Neural cell (in vitro differentiated cells): Measurements from ENCODE around the gene GNG13. TPM values are rescaled to one million over a fixed set of nuclear protein-coding genes. Genes with fewer than 3 reads are reported as not detected.

Experiments used
- H2AFZ ChIP-seq: fragments of 200-600, 300-800 bp; sonication (generic), shearing (Covaris generic); 2 replicates; pipeline ENCODE4 v1.6.0; 2014; ENCODE audit warnings: low read depth, mild to moderate bottlenecking, antibody characterized with exemption, low read length, moderate library complexity
- H3F3A ChIP-seq: fragments of 200-600 bp; shearing (Covaris generic); 2 replicates; pipeline ENCODE4 v1.6.1; 2016; ENCODE audit warnings: mild to moderate bottlenecking, moderate library complexity, mixed read lengths, antibody characterized with exemption, low read length; ENCODE audit not compliant: insufficient read depth, poor library complexity, severe bottlenecking
- H3K27ac ChIP-seq: fragments of 200-600, 300-800 bp; sonication (generic), shearing (Covaris generic); 2 replicates; pipeline ENCODE4 v1.5.1; 2014; ENCODE audit warnings: mild to moderate bottlenecking, low read length, moderate library complexity
- H3K27me3 ChIP-seq: fragments of 300-800, 200-600 bp; sonication (generic), shearing (Covaris generic); 2 replicates; pipeline ENCODE4 v1.6.0; 2014; ENCODE audit warnings: mild to moderate bottlenecking, low read depth, low read length, moderate library complexity; ENCODE audit not compliant: insufficient read depth
- H3K36me3 ChIP-seq: fragments of 300-800, 200-600 bp; sonication (generic), shearing (Covaris generic); 2 replicates; pipeline ENCODE4 v1.5.1; 2014; ENCODE audit warnings: mild to moderate bottlenecking, antibody characterized with exemption, low read length, moderate library complexity; ENCODE audit not compliant: insufficient read depth
- H3K4me2 ChIP-seq: fragments of 300-800, 200-600 bp; sonication (generic), shearing (Covaris generic); 2 replicates; pipeline ENCODE4 v1.6.0; 2014; ENCODE audit warnings: mild to moderate bottlenecking, low read length
- H3K4me3 ChIP-seq: fragments of 300-800, 200-600 bp; sonication (generic), shearing (Covaris generic); 2 replicates; pipeline ENCODE4 v1.5.1; 2014; ENCODE audit warnings: mild to moderate bottlenecking, low read length, moderate library complexity
- H3K79me2 ChIP-seq: fragments of 200-600 bp; shearing (Covaris generic); replicated peaks from 2 replicates; pipeline ENCODE4 v1.6.0; 2014; ENCODE audit warnings: mild to moderate bottlenecking, low read length, moderate library complexity; ENCODE audit not compliant: insufficient read depth
- H3K9ac ChIP-seq: fragments of 300-800, 200-600 bp; sonication (generic), shearing (Covaris generic); 2 replicates; pipeline ENCODE4 v1.6.1; 2016; ENCODE audit warnings: mild to moderate bottlenecking, low read length, mixed read lengths
- H3K9me2 ChIP-seq: fragments of 200-600 bp; shearing (Covaris generic); 2 replicates; pipeline ENCODE4 v1.6.1; 2016; ENCODE audit warnings: mild to moderate bottlenecking, low read length, mixed read lengths; ENCODE audit not compliant: insufficient read depth
- H3K9me3 ChIP-seq: fragments of 200-600, 300-800 bp; sonication (generic), shearing (Covaris generic); 2 replicates; pipeline ENCODE4 v1.6.1; 2016; ENCODE audit warnings: mild to moderate bottlenecking, mixed run types, low read length, moderate library complexity, mixed read lengths
- H4K20me1 ChIP-seq: fragments of 200-600 bp; shearing (Covaris generic); 2 replicates; pipeline ENCODE4 v1.6.1; 2016; ENCODE audit warnings: mild to moderate bottlenecking, mixed run types; ENCODE audit not compliant: insufficient read depth
- EP300 ChIP-seq: fragments of 450-650 bp; conservative IDR thresholded peaks from 2 replicates; pipeline ENCODE4 v1.6.1; 2014; ENCODE audit warnings: antibody characterized with exemption, mild to moderate bottlenecking, moderate library complexity; ENCODE audit not compliant: poor library complexity, severe bottlenecking
- EZH2 ChIP-seq: fragments of 200-600, 300-800 bp; shearing (Covaris generic), sonication (generic); IDR thresholded peaks from 2 replicates; pipeline ENCODE4 v1.6.1; 2014; ENCODE audit warnings: antibody characterized with exemption, low read length, borderline replicate concordance, mild to moderate bottlenecking; ENCODE audit not compliant: insufficient read depth, poor library complexity, severe bottlenecking
- MXI1 ChIP-seq: fragments of 450-650 bp; conservative IDR thresholded peaks from 2 replicates; pipeline ENCODE4 v1.6.1; 2014; ENCODE audit warnings: antibody characterized with exemption, mild to moderate bottlenecking; ENCODE audit not compliant: poor library complexity, severe bottlenecking
- POLR2AphosphoS5 ChIP-seq: IDR thresholded peaks from 2 replicates; pipeline ENCODE4 v1.6.1; 2012
- RAD21 ChIP-seq: fragments of 450-650 bp; conservative IDR thresholded peaks from 2 replicates; pipeline ENCODE4 v1.6.1; 2014; ENCODE audit warnings: antibody characterized with exemption, mild to moderate bottlenecking, moderate library complexity
- SMC3 ChIP-seq: fragments of 450-650 bp; conservative IDR thresholded peaks from 2 replicates; pipeline ENCODE4 v1.6.1; 2014; ENCODE audit warnings: antibody characterized with exemption, mild to moderate bottlenecking, moderate library complexity; ENCODE audit not compliant: poor library complexity
- TAF1 ChIP-seq: IDR thresholded peaks from 2 replicates; pipeline ENCODE4 v1.6.1; 2012; ENCODE audit warnings: low read depth
- polyA plus RNA-seq: library from polyadenylated mRNA; depleted of rRNA; stranded (reverse); fragments of >200 nt; gene quantifications from 2 replicates; pipeline ENCODE4 v1.2.3, GENCODE V29; 2014
- TF ChIP-seq, protein P1 (sequence below): IDR thresholded peaks from 2 replicates; pipeline ENCODE4 v1.6.1; 2012; ENCODE audit warnings: borderline replicate concordance
- TF ChIP-seq, protein P2 (sequence below): fragments of 450-650 bp; IDR thresholded peaks from 2 replicates; pipeline ENCODE4 v1.5.1; 2014; ENCODE audit warnings: antibody characterized with exemption, mild to moderate bottlenecking, moderate library complexity; ENCODE audit not compliant: poor library complexity, severe bottlenecking

GNG13 gene
- polyA plus RNA-seq, 1 donor from 2014 or later: not detected

GRCh38 chr16:779561-779960 is 21.0 kb downstream of the GNG13 start:
- Histone ChIP-seq H3K9me3 (no peaks in the 10 kb centered on the region), H3F3A (no peaks in the 10 kb centered on the region)
- TF ChIP-seq RAD21 (no peak), EP300 (no peak)
- TF ChIP-seq, protein P1, sequence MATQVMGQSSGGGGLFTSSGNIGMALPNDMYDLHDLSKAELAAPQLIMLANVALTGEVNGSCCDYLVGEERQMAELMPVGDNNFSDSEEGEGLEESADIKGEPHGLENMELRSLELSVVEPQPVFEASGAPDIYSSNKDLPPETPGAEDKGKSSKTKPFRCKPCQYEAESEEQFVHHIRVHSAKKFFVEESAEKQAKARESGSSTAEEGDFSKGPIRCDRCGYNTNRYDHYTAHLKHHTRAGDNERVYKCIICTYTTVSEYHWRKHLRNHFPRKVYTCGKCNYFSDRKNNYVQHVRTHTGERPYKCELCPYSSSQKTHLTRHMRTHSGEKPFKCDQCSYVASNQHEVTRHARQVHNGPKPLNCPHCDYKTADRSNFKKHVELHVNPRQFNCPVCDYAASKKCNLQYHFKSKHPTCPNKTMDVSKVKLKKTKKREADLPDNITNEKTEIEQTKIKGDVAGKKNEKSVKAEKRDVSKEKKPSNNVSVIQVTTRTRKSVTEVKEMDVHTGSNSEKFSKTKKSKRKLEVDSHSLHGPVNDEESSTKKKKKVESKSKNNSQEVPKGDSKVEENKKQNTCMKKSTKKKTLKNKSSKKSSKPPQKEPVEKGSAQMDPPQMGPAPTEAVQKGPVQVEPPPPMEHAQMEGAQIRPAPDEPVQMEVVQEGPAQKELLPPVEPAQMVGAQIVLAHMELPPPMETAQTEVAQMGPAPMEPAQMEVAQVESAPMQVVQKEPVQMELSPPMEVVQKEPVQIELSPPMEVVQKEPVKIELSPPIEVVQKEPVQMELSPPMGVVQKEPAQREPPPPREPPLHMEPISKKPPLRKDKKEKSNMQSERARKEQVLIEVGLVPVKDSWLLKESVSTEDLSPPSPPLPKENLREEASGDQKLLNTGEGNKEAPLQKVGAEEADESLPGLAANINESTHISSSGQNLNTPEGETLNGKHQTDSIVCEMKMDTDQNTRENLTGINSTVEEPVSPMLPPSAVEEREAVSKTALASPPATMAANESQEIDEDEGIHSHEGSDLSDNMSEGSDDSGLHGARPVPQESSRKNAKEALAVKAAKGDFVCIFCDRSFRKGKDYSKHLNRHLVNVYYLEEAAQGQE: no peak
- TF ChIP-seq, protein P2, sequence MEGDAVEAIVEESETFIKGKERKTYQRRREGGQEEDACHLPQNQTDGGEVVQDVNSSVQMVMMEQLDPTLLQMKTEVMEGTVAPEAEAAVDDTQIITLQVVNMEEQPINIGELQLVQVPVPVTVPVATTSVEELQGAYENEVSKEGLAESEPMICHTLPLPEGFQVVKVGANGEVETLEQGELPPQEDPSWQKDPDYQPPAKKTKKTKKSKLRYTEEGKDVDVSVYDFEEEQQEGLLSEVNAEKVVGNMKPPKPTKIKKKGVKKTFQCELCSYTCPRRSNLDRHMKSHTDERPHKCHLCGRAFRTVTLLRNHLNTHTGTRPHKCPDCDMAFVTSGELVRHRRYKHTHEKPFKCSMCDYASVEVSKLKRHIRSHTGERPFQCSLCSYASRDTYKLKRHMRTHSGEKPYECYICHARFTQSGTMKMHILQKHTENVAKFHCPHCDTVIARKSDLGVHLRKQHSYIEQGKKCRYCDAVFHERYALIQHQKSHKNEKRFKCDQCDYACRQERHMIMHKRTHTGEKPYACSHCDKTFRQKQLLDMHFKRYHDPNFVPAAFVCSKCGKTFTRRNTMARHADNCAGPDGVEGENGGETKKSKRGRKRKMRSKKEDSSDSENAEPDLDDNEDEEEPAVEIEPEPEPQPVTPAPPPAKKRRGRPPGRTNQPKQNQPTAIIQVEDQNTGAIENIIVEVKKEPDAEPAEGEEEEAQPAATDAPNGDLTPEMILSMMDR: no peak

DNA sequence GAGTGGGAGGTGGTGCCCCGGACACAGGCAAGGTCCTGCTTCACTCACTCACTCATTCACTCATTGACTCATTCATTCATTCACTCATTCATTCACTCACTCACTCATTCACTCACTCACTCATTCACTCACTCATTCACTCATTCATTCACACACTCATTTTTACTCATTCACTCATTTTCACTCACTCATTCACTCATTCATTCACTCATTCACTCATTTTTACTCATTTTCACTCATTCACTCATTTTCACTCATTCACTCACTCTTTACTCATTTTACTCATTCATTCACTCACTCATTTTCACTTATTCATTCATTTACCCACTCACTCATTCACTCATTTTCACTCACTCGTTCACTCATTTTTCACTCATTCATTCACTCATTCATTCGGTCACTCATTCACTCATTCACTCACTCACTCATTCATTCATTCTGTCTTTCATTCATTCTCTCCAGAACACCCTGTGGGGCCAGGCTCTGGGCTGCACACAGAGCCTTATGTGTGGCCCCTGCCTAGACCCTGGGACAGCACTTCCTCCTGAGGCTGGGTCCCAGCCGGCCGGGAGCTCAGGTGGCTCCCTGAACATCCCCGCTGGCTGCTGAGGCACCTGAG is 21.5 kb downstream of the GNG13 start:
- Histone ChIP-seq H3K79me2 (no peaks in the 10 kb centered on the region), H2AFZ (no peak overlapping the region), H3K27ac (no peak overlapping the region), H4K20me1 (no peaks in the 10 kb centered on the region), H3F3A (no peaks in the 10 kb centered on the region), H3K9ac (no peak overlapping the region), H3K9me3 (no peaks in the 10 kb centered on the region), H3K4me2 (no peak overlapping the region), H3K9me2 (no peaks in the 10 kb centered on the region), H3K4me3 (no peak overlapping the region), H3K27me3 (no peaks in the 10 kb centered on the region), H3K36me3 (no peaks in the 10 kb centered on the region)
- TF ChIP-seq EZH2 (no peak), TAF1 (no peak), MXI1 (no peak), POLR2AphosphoS5 (no peak), RAD21 (no peak), EP300 (no peak), SMC3 (no peak)
- TF ChIP-seq, protein P2: no peak
- TF ChIP-seq, protein P1: no peak

More at GRCh38 chr16:779561-779960, 21.0 kb downstream of the GNG13 start:
- no peaks in the 10 kb centered on the region for H3K9me2 ChIP-seq
- no peak overlapping the region for H3K9ac ChIP-seq
- no peak overlapping the region for H3K4me2 ChIP-seq
- H3K36me3 ChIP-seq: no peaks in the 10 kb centered on the region
- H4K20me1 ChIP-seq: no peaks in the 10 kb centered on the region
- no peaks in the 10 kb centered on the region for H3K79me2 ChIP-seq
- H3K4me3 ChIP-seq: no peak overlapping the region
- no peak overlapping the region for H2AFZ ChIP-seq
- no peak overlapping the region for H3K27ac ChIP-seq
- H3K27me3 ChIP-seq: no peaks in the 10 kb centered on the region
